Tongue (tissue), 3 donors: Measurements from ENCODE around the gene NUP62CL. TPM values are rescaled to one million over a fixed set of nuclear protein-coding genes. Genes with fewer than 3 reads are reported as not detected.

Experiments
- DNase-seq: peaks from one replicate; pipeline ENCODE4 v3.0.0-alpha.2; 2015
- small RNA-seq: library from RNA; depleted of rRNA; stranded (forward); fragments of <200 nt; gene quantifications from one replicate; pipeline ENCODE3, GENCODE V24; 2014; ENCODE audit warnings: low replicate concordance
- total RNA-seq: library from RNA; depleted of rRNA; stranded (reverse); fragments of >200 nt; gene quantifications from one replicate; pipeline ENCODE4 v1.2.3, GENCODE V29; 2014

The NUP62CL gene
- total RNA-seq, 1 donor from 2014 or later = 1.1 TPM

DNA sequence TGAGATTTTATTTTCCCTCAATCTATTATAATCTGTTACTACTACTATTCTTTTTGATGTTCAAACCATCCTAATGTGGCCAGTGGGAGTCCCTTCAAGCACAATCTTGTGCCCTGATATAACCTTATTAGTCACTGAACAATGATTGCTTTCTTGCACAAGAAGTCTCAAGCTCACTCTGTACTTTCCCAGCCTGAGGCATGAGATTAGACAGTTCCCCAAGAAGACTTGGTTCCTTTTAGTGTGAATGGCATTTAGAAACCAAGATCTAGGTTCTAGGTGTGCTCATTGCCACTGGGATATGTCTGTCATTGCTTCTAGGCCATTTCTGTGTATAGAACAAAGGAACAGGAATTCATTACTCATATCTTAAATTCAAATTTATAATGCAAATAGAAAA is 59.6 kb downstream of the NUP62CL start:
- DNase-seq = no peak

DNA sequence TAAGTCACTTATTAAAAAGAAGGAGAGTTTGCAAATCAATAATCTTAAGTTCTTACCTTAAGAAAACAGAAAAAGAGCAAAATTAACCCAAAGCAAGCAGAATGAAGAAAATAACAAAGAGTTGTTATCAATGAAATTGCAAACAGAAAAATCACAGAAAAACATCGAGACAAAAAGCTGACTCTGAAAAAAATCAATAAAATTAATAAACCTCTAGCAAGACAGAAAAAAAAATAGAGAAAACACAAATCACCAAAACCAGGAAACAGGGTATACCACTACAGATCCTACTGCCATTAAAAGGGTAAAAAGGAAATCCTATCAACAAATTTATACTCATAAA is 70.3 kb downstream of the NUP62CL start:
- DNase-seq = no peak

DNA sequence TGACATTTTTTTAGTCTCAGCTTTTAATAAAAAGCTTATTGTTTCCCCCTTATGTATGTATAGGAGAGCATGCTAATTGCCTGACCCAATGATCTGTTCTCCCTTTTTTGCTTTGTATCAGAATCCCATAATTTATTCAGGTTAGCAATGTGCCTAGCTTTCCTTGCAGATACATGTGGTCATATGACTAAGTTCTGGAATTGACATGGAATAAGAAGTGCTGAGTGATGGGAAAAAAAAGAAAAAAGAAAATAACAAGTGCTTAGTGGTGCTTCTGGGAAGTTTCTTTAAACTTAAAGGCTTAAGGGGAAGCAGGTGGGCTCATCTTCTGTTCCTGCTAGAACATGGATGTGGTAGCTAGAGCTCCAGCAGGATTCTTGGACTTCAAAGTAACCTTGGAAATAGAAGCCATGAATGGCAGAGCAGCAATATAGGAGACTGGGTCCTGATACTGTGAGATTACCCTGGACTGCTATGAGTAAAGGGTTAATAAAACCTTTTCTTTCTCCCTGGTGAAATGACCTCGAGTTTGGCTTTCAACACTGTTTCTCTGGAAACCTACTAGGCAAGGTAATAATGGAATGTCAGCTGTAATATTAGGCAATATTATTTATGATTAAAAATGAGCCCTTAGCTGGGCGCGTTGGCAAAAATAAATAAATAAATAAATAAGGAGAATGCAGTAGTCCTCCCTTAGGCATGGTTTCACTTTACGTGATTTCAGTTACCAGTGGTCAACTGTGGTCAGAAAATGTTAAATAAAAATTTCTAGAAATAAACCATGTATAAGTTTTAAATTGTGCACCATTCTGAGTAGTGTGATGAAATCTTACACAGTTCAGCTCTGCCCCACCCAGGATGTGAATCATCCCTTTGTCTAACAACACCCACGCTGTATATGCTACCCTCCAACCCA is 70.9 kb downstream of the NUP62CL start:
- no peak for DNase-seq

DNA sequence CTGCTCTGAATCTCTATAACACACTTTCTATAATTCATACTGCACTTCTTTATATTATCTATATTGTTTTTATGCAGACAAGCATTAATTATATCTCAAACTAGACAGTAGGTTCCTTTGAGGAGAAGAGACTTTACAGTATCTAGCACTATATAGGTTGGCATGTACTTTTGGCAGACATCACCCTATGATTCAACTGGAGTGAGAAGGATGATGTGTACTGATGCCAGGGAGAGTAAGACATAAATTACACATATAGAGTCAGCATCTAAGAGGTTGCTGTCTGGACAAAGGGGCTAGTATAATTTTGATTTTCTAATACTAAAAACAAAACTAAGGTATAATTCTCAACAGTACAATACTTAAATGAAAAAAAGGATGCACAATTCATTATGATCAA is 82.5 kb downstream of the NUP62CL start:
- no peak for DNase-seq

DNA sequence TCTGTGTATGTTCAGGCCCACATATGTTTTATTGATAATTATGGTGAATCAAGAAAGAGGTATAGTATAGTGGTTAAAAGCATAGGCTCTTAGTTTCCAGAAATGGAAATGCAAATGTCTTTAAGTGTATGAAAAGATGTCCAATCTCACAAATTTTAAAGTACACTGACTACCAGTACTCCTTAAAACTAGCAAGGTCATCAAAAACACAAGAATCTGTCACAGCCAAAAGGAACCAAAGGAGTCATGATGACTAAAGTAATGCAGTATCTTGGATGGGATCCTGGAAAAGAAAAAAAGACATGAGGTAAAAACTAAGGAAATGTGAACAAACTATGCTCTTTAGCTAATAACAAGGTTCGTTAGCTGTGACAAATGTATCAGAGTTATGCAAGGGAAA is 87.0 kb downstream of the NUP62CL start:
- no peak for DNase-seq

DNA sequence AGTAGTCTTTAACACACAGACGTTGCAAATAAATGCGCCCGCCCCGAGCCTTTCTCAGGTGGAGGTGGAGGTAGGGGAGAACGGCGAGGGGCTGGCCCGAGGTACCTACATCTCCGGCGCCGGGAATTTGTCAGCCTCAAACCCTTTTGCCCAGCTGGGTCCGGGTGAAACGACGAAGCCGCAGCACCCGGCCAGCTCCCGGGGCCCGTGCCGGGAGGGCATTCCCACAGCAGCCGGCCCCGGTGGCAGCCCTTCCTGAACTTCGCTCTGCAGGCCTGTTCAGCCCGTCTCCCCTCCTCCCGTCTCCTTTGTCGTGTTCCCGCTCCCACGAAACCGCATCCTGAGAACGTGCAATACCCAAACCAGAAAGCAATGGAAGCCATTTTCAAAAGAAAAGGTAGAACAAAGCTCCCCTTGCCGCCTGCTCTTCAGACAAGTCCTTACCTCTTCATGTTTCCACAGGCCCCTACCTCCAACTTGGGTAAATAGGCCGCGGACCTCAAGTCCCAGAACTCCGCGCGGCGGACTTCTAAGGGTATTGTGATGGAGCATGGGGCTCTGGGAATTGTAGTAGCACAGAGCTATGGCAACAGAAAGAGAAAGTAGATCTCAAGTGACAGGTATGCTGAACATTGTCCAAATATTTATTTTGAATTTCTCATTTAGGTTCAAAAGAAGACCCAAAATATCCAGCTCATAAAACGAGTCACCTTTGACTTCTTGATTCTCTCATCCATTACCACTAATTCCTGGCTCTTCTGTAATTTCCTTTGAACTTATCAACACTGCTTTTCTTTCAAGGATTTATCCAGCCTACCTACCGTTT is 87.7 kb downstream of the NUP62CL start, which contains the start of gene RBM41:
TSS of gene RBM41 (minus strand) at position 501 of the 826 bp plus-strand sequence. CDS start at position 452, 49 bp downstream.
- peak; percentile 89 for DNase-seq

DNA sequence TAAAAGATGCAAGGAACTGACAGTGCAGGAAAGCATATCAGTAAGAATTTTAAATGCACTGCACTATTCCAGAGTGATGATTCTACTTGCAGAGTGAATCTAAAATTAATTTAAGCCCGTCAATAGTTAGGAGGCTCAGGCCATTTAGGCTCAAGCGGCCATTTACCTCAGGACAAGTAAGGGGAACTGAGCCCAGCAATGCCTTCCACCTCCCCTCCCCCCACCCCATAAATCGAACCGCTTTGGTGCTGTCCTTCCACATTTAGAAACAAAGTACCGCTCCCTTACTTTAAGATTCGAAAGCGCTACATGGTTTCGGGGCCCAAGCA is 88.3 kb downstream of the NUP62CL start:
- DNase-seq = no peak

DNA sequence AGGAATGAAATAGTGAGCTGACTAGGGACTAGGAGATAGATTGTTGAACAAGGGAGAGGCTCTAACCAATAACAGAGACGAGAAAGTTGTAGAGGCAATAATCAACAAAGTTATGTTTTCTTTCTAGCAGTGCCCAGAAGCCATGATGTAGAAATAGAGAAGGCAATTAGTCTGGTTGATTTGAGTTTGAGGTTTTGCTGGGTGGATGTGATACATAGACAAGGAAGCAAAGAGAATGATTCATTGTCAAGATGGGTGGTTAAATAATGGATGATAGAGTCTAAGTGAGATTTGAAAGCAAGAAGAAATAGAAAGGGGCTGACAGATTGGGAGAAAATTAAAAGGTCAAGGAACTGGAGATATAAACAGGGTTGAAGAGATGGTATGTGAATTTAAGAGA is 98.8 kb downstream of the NUP62CL start:
- DNase-seq = no peak

DNA sequence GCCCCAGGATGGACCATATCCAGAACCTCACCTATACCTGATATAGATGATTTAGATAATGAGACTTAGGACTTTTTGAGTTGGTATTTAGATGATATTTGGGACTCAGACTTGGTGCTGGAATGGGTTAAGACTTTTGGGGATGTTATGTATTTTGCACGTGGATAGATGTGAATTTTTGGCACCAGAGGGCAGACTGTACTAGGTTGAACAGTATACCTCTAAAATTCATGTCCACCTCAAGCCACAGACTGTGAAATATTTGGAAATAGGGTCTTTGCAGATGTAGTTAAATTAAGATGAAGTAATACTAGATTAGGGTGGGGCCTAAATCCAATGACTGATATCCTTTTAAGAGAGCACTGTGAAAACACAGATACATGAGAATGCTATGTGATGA is 103.3 kb downstream of the NUP62CL start:
- peak; percentile 2 for DNase-seq

DNA sequence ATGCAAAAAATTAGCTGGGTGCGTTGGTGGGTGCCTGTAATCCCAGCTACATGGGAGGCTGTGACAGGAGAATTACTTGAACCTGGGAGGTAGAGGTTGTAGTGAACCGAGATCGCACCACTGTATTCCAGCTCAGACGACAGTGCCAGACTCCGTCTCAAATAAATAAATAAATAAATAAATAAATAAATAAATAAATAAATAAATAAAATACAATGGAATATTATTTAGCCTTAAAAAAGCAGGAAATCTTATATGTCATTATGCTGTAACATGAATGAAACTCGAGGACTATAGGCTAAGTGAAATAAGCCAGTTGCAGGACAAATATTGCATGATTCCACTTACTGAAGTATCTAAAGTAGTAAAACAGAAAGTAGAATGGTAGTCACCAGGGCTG is 130.1 kb downstream of the NUP62CL start:
- no peak for DNase-seq

Small RNAs within 50 kb of the gene (small RNA-seq; reads per million reads assigned to genes)
- gene RF00019 = not detected

Other genes starting within 250 kb of the NUP62CL start
- gene MORC4, start 206.2 kb downstream of the NUP62CL start, total RNA-seq = 60.0 TPM
- 26.5 TPM for gene RBM41, start 87.6 kb downstream of the NUP62CL start, total RNA-seq
- gene DNAAF6, start 178 bp upstream of the NUP62CL start, total RNA-seq = not detected
- gene FRMPD3, start 243.2 kb upstream of the NUP62CL start, total RNA-seq = 0.41 TPM